Measurements from ENCODE around the gene ANTXR2.
"Not testable (repeated sequence)": the region's sequence is repeated elsewhere in the genome, so short reads cannot be mapped to it uniquely, and the experiment has no call there.

Gene ANTXR2

GRCh38 chr4:79998201-79998600, 74.8 kb downstream of the ANTXR2 start:
- in situ Hi-C loops (cut with HindIII; ENCODE audit: low sequenced_read_pairs) = no loop called here

DNA sequence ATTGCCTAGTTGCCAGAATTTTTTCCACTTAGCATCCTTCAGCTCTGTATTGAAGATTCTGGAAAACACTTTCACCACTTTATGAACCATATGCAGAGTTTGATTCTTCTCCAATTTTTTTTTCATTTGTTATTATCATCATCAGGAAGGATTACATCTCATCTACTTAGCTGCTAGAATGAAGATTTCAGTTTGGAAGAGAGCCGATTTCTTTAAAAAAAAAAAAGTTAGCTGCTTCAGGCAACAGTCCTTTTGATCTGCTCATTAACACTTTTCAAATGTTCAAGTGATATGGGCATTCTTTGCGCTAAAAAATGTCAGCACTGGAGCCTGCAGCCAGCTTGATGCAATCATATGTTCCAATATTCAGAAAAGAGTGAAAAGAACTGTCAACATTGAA, 76.2 kb downstream of the ANTXR2 start:
- in situ Hi-C loops (cut with HindIII; ENCODE audit: low sequenced_read_pairs) = no loop called here

- in situ Hi-C loops (cut with HindIII; ENCODE audit: low sequenced_read_pairs) = no loop called here
These were observed 79.6 kb downstream of the ANTXR2 start for GRCh38 chr4:79993476-79993875.

DNA sequence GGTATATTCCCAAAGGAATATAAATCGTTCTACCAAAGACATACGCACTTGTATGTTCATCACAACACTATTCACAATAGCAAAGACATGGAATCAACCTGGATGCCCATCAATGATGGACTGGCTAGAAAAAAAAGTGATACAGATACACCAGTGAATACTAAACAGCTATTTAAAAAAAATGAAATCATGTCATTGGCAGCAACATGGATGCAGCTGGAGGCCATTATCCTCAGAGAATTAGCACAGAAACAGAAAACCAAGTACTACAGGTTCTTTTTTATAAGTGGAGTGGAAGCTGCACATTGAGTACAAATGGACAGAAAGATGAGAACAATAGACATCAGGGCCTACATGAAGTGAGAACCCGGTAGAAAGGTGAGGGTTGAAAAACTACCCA, 81.4 kb downstream of the ANTXR2 start:
- in situ Hi-C loops (cut with HindIII; ENCODE audit: low sequenced_read_pairs) = no loop called here

GRCh38 chr4:79991100-79991499, 81.9 kb downstream of the ANTXR2 start:
- in situ Hi-C loops (cut with HindIII; ENCODE audit: low sequenced_read_pairs) = not testable (repeated sequence)

DNA sequence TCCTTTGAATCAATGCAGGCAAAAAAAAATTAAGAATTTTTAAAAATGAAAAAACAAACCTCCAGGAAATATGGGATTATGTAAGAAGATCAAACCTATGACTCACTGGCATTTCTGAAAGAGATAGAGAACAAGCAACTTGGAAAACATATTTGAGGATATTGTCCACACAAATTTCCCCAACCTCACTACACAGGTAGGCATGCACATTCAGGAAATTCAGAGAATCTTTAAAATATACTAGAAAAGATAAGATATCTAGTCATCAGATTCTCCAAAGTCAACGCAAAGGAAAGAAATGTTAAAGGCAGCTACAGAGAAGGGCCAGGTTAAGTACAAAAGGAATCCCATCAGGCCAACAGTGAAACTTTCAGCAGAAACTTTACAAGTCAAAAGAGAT, 85.6 kb downstream of the ANTXR2 start:
- in situ Hi-C loops (cut with HindIII; ENCODE audit: low sequenced_read_pairs) = no loop called here

GRCh38 chr4:79983431-79983830, 89.6 kb downstream of the ANTXR2 start:
- in situ Hi-C loops (cut with HindIII; ENCODE audit: low sequenced_read_pairs) = no loop called here

DNA sequence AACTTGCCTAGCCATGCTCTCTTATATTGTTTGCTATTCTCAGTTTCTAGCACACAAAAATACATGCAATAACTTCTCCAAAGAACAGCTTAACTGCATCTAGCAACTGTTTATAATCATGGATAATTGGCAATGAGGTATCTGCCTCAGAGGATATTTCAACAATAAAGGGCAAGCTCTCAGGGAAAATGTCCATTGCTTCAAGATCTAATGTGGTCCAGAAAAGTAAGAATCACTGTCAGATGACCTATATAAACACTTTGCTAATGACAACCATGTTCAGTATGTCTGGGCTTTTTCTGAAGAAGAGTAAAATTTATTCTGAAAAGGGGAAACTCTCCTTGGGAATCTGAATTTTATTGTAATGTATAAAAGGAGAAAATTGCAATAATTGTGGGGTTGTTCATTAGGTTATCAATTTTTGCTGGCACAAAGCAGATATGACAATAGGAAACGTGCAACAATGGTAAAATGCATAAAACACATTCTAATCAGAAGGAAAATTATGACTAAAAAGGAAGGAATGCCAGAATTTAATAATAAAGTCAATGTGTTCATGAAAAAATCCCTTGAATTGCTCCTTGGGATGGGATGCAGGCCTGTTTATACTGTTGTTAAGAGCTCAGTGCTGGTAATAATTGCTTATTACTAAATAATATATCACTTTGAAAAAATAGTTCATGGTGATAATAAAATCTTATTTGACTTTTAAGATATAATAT, 90.3 kb downstream of the ANTXR2 start:
- in situ Hi-C loops (cut with HindIII; ENCODE audit: low sequenced_read_pairs) = no loop called here

DNA sequence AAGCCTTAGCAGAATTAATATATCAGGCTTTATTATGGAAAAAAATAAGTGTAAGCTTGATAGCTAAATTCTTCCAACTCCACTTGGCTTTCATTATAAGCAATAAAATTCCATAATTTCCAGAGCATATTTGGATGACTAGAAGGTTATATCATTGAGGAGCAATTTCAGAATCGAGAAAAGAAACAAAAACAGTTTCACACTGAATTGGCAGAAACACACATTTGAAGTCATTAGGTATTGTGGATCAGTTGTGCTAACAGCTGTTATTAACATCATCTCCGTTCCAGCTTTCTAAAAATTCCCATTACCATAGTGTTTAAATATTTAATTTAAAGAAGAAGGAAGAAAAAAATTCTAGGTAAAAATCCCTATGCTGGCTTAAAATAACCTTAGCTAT, 92.6 kb downstream of the ANTXR2 start:
- in situ Hi-C loops (cut with HindIII; ENCODE audit: low sequenced_read_pairs) = no loop called here

DNA sequence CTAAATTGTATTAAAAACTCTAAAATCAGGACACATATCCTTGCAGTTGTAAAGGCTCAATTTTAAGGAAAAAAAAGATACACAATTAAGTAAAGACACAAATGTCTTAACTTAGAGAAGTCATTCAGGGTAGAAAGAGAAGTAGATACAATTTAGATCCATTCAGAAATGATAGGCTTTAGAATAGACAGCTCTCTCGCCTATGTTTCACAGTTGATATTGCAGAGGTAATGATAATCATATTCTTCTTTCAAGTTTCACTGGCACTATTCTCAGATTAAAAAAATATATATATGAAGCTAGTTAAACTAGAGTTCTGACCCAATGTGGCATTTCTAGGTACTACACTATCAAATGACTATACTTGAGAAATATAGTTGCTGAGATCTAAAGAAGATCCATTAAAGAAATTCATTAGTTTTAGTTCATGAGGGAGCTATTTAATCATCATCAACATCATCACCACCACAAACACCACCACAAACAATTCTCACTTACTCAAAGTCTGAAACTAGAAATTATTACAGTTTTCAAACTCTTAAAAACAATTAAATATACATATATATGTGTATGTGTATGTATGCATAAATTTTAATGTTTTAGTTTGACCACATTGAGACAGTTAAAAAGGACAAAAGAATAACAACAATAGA, 93.1 kb downstream of the ANTXR2 start:
- in situ Hi-C loops (cut with HindIII; ENCODE audit: low sequenced_read_pairs) = no loop called here

DNA sequence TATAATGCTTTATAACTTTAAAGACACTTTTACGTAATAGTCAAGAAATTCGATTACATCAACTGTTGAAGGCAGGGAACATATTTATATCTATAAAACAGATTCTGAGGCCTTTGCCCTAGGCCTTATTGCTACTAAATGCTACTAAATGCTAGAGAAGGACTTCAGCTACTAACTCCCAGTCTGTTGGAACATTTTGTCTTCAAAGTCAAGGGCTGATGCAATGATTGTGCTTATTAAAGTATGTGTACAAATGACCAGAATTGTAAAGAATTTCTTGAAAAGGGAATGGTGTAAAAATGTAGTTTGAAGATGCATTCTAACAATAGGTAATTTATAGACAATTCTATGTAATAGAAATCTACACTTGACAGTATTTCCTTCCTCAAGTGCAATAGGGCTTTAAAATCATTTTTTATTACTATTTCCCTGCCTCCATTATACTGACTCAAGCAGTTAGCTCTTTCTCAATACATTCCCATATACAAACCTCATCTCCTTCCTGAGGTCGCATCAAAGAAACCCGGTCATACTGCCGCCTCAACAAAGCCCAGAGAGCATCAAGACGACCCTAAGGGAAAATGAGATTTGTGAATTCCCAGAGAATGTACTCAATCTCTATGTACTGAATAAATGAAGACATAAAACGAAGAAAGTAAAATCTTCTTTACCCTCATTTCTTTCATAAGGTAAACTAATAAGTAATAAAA, 95.7 kb downstream of the ANTXR2 start:
- in situ Hi-C loops (cut with HindIII; ENCODE audit: low sequenced_read_pairs) = no loop called here

GRCh38 chr4:79964400-79965211, 108.4 kb downstream of the ANTXR2 start:
- in situ Hi-C loops (cut with HindIII; ENCODE audit: low sequenced_read_pairs) = no loop called here

DNA sequence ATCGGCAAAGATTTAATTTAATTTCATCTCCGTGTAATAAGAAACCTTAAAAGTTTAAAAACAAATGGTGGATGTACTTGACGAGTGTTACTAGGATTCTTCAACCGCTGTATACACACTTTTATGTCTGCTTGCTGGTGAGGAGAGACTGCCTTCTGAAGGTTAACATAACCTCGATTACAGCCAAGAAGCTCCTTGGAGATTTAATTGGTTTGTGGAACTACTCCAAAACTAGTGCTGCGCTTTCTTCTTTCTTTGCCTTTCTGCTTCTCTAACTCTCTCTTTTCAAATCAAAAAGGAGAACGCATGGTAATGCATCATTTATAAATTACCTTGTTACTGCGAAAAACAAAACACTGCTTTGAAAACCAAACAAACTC, 109.0 kb downstream of the ANTXR2 start:
- in situ Hi-C loops (cut with HindIII; ENCODE audit: low sequenced_read_pairs) = no loop called here

GRCh38 chr4:79959652-79960051, 113.4 kb downstream of the ANTXR2 start:
- in situ Hi-C loops (cut with HindIII; ENCODE audit: low sequenced_read_pairs) = no loop called here

DNA sequence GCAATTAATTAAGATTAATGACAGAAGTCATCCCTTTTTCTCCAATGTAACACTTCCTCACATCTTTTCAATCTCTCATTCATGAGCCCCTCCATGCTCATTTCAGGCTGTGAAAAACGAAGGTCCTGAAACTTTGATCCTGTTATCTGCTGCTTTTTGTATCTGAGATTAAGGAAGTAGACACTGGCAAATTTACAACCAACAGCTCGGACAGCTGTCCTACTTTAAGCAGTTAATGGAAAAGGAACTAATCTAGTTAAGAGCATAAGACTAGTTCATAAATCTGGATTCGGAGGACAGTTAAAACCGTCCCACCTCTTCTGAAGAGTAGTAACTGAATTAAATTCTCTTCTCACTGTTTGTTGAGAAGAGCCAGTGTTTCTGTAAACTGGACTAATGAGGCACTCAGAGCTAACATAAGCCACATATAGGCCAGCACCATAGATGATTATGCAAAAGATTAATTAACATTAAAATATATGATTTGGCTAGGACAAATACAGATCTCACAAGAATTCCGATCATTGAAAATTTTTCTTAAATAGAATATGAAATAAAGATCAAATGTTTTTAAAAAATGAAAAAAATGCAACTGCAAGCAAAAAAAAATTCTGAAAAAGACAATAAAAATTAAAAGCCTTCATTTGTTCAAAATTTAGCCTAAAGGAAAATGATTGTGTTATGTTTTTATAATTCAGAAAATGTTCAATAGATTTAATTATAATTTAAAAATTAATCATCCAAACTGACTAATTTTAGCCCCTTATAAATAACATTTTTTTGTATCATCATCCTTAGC, 114.4 kb downstream of the ANTXR2 start:
- in situ Hi-C loops (cut with HindIII; ENCODE audit: low sequenced_read_pairs) = no loop called here

- in situ Hi-C loops (cut with HindIII; ENCODE audit: low sequenced_read_pairs) = no loop called here
These were observed 123.9 kb downstream of the ANTXR2 start for GRCh38 chr4:79949178-79949577.

DNA sequence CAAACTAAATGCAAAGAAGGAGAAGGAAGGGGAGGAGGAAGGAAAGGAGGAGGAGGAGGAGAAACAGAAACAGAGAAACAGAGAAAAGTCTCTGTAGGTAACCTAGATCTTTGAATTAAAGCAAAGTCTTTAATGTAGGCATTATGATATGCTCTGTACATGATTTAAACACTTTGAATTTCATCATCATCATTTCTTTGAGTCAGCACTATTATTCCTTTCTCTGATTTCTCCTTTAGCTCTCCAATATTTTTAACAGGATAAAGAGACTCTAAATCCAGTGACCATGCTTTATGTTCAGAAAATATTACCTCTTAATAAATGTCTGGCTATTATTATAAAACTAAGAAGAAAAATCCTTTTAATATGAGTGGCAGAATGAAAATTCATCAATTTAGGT, 124.3 kb downstream of the ANTXR2 start:
- in situ Hi-C loops (cut with HindIII; ENCODE audit: low sequenced_read_pairs) = no loop called here

DNA sequence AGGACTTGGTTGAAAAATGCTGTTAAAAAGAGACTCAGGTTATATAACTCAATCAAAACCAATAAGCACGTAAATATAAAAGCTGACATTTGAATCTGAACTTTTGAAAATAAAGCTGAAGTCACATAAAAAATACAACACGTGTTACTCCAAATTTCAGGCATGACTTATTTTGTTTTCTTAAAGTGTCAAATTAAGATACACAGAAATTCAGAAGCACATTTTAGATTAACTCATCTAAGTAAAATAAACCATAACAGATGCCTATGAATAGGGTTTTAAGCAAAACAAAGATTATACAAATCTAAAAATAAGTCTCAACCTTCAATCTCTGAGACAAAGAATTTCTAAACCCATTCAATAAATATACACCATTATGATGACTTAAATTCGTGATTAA, 124.8 kb downstream of the ANTXR2 start:
- in situ Hi-C loops (cut with HindIII; ENCODE audit: low sequenced_read_pairs) = no loop called here

DNA sequence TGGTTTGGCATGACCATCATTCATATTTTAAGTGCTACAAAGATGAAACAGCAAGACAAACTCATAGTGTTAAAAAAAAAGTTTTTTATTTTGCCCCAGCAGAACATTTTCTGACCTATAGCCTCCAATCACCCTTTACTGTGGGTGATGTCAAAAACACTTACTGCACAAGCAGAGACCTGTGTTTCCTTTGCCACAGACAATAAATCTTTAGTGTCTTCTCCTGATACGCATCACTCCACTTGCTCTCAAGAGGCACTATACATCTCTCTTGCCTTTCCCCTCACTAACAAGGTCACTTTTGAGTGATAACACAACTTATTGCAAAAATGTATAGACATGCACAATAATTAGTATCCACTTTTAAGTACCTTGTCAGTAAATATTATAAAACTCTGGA, 125.6 kb downstream of the ANTXR2 start:
- in situ Hi-C loops (cut with HindIII; ENCODE audit: low sequenced_read_pairs) = no loop called here

- in situ Hi-C loops (cut with HindIII; ENCODE audit: low sequenced_read_pairs) = no loop called here
These were observed 137.8 kb downstream of the ANTXR2 start for GRCh38 chr4:79935274-79935673.

DNA sequence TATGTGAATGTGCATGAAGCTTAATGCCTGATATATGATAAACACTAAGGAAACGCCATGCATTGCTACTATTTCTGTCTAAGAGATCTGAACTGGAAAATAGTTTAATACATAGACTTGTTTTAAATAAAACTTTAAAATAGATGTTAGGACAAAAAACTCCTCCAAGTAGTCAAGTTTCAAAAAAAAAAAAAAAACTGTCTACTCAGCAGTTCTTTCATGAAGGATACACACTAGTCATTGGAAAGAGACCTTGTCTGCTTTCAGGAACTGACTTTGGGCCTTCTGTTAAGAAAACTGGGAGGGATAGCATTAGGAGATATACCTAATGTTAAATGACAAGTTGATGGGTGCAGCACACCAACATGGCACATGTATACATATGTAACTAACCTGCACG, 138.4 kb downstream of the ANTXR2 start:
- in situ Hi-C loops (cut with HindIII; ENCODE audit: low sequenced_read_pairs) = no loop called here
